NCI-H446 treated with DMSO at 0.1 percent for 48 hours (cell line): ENCODE results near the gene SETDB1.
A peak's percentile ranks its signal among the peaks of the same experiment; 100 is the strongest.
"Not testable (repeated sequence)": the region's sequence is repeated elsewhere in the genome, so short reads cannot be mapped to it uniquely, and the experiment has no call there.

Source experiments
- DNase-seq: peaks from one replicate; lab custom pipeline; 2025; lab: John Stamatoyannopoulos, UW

SETDB1 gene

DNA sequence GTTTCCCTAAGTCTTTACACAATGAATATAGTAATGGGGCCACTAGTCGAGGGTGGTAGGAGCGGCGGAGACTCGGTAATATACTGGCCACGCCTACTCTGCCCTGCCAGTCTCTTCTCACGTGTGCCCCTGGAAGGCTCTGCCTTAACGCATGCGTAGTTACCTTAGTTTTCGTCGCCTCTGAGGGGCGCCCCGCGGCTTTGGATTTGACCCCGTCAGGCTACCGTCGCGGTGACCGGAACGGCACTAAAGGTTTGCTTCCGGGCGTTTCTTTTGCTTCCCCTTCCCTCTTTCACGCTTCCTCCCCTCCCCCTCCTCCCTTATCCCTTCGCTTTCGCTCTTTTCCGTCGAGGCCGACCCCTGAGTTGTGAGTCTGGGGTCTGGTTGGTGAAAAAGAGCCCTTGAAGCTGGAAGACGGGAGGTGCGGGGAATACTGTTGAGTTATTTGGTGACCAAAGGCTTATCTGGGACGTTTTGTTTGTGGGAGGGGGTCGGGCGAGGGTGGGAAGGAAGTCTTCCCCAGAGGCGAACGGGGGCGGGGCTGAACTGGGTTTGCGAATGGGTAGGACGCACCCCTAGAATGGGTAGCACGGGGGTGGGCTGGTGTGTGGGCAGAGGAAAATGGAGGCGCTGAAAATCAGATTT is at the start of gene SETDB1:
SETDB1 (plus strand) TSS at position 267 of the 645 bp plus-strand sequence. CDS start 1,352 bp downstream, outside the sequence.
- DNase-seq = peak; percentile 98

DNA sequence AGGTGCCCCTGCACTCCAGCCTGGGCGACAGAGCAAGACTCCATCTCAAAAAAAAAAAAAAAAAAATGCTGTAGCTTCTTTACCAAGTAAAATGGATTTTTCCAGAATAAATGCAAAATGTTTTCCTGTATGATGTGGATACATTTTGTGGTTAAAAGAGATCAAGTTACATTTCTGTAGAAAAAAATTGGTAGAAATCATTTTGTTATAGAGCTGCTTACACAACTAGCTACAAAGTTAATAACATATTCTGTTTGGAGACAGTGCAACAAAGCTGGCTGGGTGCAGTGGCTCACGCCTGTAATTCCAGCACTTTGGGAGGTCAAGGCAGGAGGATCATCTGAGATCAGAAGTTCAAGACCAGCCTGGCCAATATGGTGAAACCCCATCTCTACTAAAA is 47.2 kb upstream of the SETDB1 start:
- DNase-seq = not testable (repeated sequence)

DNA sequence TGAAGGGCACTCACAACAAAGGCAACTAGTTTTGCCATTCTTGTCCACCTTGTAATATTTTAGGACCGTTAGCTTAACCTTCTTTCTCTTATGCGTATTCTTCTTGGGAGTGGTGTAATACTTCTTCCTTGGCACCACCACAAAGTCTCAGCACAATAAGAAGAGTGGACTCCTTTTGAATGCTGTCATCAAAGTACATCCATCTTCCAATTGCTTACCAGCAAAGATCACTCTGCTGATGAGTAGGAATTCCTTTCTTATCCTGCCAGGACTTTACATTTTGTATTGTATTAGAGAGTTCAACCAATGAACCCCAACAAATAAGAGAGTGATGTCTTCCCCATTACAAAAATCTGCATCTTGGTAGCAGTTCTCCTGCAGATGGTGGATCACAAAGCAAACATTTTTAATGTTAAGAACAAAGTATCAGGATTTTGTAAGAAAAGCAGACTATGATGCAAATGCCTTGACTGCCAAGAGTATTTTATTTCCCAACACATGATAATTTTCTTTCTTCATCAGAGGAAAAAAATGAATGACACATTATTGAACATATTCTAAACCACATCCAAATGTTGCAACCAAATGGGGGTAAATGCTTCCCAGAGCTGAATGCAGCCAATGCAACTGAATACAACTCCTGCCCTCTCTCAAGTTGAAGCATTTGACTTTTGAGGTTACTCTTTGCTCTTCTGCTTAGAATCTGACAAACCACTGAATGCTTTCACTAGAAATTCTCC is 44.7 kb upstream of the SETDB1 start:
- DNase-seq = no peak

DNA sequence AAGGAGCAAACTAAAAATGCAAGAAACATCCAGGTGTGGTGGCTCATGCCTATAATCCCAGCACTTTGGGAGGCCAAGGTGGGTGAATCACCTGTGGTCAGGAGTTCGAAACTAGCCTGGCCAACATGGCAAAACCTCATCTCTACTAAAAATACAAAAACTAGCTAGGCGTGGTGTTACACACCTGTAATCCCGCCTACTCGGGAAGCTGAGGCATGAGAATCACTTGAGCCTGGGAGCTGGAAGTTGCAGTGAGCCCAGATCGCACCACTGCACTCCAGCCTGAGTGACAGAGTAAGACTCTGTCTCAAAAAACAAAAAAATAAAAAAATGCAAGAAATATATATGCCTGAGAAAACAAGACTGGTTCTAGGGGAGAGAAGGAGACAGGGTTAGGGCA is 43.0 kb upstream of the SETDB1 start:
- not testable (repeated sequence) for DNase-seq

DNA sequence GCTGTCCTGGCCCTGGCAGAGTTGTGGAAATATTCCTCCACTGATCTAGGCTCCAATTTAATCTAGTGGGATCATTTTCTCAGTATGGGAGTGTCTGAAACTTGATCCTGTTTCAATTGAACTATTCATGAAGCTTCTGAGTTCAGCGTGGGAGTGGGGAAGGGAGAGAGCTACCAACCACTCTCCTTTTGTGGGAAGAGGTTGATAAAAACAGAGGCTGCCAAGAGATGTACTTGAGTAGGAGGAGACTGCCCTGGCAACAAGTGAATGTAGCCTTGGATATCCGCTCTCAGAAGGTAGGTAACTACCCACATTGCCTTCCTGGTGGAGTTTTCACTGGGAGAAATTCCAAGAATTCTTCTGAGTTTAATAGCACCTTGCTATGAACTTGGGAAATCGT is 39.1 kb upstream of the SETDB1 start, which contains the start of gene CTXND2:
CTXND2 (plus strand) TSS at position 119 of the 400 bp plus-strand sequence. CDS start 25,179 bp downstream, outside the sequence.
- no peak for DNase-seq

DNA sequence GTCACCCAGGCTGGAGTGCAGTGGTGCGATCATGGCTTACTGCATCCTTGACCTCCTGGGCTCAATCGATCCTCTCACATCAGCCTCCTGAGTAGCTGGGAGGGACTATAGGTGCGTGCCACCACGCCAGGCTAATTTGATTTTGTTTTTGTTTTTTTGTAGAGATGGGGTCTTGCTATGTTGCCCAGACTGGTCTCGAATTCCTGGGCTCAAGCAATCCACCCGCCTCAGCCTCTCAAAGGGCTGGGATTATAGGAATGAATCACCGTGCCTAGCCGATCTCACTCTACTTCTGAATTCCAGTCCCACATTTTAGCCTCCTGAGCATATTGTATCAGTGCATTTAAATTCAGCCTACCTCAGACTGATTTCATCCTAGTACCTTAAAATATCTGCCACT is 37.4 kb upstream of the SETDB1 start:
- no peak for DNase-seq

DNA sequence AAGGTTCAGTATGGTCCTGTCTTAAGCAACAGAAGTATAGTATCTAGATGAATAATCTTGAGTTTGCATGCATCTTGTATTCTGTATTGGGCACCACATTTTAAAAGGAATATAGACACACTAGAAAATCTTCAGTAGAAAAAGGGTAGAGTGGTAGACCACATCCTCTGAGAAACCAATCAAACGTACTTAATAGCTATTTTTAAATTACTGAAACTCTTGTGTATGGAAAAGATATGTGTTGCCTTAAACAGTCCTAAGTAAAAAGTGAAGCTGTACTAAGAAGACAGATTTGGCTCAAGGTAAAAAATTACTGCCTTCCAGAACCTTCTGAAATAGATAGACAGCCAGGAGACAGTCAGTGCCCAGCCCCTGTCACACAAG is 36.1 kb upstream of the SETDB1 start:
- DNase-seq = no peak

DNA sequence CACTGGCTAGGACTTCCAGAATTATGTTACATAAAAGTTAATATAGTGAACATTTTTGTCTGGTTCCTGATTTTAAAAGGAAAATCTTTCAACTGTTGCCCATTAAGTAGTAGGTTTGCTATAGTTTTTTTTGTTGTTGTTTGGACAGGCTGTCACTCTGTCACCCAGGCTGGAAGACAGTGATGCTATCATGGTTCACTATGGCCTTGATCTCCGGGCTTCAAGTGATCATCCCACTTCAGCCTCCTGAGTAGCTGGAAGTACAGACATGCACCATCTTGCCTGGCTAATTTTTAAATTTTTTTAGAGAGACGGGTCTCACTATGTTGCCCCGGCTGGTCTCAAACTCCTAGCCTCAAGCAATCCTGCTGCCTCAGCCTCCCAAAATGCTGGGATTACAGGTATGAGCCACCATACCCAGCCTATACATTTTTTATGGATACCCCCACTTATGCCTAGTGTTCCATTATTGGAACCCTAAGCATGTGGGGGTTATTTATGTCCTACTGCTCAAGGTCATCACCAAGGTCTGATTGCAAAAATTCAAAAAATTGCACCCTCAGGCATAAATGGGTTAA is 32.7 kb upstream of the SETDB1 start:
- no peak for DNase-seq

DNA sequence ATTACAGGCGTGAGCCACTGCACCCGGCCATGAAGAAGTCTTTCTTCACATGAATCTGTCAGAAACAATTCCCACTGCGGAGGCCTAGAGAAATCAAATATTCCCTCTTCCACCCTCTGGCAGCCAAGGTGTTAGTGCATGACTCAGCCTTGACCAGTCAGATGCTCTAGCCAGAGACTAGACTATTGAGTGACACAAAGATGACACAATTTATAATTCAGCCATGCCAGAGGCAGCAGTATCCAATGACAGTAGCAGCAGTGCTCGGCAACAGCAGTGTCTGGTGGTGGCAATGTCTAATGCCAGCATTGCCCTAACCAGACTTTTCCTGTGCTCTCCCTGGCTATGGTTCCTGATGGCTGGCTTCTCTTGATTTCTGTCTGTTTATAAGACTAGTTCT is 30.5 kb upstream of the SETDB1 start:
- DNase-seq = no peak

DNA sequence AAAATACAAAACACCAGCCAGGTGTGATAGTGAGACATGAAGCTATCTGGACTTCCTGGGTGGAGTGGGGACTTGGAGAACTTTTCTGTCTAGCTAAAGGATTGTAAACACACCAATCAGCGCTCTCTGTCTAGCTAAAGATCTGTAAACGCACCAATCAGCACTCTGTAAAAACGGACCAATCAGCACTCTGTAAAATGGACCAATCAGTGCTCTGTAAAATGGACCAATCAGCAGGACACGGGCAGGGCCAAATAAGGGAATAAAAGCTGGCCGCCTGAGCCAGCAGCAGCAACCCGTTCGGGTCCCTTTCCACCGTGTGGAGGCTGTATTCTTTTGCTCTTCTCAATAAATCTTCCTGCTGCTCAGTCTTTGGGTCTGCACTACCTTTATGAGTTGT is 26.4 kb upstream of the SETDB1 start:
- not testable (repeated sequence) for DNase-seq

DNA sequence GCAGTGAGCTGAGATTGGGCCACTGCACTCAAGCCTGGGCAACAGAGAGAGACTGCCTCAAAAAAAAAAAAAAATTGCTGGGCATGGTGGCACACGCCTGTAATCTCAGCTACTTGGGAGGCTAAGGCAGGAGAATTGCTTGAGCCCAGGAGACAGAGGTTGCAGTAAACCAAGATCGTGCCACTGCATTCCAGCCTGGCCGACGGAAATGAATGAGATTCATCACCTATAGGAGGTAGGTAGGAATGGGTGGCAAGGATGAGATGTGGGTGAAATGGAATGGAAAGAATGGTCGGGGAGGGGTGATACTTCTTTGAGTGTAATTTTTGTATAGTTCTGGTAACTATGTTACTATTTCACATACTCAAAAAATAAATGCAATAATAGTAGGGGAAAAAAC is 23.8 kb upstream of the SETDB1 start:
- DNase-seq = no peak

DNA sequence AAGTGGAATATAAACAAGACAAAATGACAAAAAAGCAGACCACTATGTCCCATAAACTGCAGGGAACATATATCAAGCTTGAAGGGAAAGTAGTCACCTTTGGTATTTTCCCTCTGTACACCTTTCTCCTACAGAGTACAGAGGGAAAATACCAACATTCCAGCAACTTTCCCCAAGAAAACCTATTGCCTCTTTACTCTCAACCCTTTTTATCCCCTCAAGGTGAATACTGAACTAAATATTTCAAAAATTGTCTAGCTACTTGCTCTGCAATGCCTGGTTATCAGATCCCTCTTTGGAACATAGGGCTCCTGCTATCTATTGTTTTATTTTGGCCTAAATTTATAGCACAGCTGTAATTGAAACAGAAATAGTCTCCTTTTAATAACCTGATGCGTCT is 23.4 kb upstream of the SETDB1 start:
- no peak for DNase-seq

DNA sequence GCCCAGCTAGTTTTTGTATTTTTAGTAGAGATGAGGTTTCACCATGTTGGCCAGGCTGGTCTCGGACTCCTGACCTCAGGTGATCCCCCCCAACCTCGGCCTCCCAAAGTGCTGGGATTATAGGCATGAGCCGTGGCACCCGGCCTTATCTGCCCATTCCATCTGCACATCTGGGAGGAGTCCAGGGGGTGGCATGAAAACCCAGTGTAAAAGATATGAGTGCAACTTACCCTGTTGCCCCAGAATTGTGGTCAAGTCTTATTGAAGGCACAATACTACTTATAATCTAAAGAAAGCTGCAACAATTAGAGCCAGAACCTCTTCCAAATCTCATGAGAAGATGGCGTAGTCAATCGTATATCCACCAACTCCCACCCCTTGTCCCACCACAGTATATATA is 20.9 kb upstream of the SETDB1 start:
- DNase-seq = no peak

DNA sequence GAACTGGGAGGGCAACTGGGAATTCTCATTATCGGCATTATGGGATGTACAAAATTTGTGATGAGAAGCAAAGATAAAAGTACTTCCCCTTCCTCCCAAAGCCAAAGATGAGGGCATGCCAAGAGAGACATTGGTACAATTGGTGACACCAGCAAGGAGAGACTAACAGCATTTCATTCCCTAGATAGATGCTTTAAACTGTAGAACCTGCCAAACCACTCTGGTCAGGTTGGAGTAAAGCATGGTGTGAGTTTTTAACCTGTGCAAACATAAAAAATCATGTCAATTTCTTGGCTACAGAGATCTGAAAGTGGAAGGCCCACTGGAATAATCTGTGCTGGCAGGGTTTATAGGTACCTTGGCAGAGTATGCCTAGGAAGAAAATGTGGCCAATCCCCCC is 19.8 kb upstream of the SETDB1 start:
- DNase-seq = no peak

DNA sequence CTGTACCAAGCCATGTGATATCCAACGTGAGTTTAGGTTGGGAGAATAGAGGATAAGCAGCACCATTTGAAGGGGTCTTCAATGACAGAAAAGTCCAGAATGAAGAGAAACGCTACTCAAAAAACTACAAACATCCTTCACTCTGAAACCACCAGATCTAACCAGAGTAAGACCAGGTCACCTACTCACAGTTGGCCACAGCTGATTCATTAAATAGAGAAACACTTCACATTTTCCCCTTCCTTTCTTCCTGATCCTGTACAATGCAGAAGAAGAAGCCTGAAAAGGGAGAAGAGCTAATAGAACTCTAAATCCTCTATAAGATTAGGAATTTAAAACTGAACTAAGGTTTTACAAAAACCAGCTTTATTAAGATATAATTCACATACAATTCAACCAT is 19.4 kb upstream of the SETDB1 start:
- DNase-seq = no peak

DNA sequence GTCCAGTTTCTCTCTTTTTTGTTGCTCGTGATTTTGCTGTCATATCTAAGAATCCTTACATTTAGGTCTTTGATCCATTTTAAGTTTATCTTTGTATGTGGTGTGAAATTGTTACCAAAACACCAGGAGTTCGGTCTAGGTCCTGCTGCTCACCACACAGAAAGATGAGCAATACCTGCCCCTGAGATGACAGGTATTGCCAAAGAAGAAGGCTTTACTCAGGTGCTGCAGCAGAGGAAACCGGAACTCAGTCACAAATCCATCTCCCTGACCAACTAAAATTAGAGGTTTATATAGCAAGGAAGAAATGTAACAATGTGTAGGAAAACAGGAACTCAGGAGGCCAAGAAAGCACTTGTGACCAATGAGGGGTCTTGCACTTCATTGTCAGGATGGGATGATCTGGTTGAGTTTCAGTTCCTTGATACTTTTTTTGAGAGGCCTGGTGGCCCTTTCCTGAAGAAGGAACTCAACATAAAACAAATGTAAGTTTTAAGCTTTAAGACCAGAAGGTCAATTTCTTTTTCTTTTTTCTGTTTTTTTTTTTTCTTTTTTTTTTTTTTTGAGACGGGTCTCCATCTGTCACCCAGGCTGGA is 16.5 kb upstream of the SETDB1 start:
- DNase-seq = no peak

DNA sequence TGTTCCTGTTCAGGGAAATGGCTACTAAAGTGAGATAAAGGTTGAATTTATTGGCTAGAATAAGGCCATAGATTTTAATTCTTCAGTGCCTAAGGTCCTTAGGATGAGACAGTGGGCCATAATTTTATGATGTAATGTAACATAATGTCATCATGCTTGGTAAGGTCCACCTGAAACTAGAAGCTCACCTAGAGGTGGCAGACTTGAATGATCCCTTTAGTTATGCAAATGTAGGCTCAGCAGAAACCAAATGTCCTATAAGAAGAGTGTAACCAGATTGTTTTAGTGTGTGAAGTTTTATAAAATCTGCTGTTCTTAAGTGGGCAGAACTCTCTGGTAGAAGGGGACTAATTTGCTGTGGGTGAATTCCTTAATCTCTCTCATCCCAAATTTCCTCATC is 13.5 kb upstream of the SETDB1 start:
- no peak for DNase-seq

DNA sequence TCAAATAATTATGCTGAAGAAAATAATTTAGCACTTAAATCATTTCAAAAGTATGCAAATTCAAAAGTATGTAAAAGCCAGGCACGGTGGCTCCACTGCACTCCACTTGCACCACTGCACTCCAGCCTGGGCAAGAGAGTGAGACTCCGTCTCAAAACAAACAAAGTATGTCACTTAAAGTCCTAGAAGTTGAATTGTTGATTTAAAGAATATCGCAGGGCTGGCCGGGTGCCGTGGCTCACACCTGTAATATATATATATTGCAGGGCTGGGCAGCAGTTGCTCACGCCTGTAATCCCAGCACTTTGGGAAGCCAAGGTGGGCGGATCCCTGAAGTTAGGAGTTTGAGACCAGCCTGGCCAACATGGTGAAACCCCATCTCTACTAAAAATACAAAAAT is 8.8 kb upstream of the SETDB1 start:
- DNase-seq = no peak

DNA sequence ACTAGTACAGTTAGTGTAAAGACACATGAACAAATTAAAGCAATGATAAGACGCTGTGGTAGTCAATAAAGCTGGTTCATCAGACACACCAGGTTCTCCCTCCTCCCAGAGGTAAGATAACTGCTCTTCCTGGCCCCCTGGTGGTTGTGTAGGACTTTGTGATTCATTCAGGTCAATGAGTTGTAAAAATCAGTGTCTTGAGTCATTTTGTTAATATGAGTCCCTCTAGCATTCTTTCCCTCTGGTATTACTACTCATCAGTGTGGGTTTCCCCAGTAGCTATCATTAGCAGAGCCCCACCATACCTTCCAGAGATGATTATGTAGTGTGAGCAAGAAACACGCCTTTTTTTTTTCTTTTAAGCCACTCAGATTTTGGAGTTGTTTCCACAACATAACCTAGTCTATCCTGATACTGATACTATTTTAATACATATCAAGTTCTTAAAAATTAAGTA is 3.6 kb upstream of the SETDB1 start:
- peak; percentile 54 for DNase-seq

DNA sequence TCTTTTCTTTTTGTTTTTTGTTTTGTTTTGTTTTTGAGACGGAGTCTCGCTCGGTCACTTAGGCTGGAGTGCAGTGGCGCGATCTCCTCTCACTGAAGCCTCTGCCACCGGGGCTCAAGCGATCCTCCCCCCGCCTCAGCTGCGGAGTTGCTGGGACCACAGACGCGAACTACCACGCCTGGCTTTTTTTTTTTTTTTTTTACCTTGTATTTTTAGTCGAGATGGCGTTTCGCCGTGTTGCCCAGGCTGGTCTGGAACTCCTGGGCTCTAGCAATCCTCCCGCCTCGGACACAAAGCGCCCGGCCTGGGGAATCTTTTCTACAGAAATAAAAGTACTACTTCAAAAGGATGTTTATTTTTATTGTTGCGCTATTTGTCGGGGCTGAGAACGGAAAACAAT is 1.1 kb upstream of the SETDB1 start:
- DNase-seq = no peak

DNA sequence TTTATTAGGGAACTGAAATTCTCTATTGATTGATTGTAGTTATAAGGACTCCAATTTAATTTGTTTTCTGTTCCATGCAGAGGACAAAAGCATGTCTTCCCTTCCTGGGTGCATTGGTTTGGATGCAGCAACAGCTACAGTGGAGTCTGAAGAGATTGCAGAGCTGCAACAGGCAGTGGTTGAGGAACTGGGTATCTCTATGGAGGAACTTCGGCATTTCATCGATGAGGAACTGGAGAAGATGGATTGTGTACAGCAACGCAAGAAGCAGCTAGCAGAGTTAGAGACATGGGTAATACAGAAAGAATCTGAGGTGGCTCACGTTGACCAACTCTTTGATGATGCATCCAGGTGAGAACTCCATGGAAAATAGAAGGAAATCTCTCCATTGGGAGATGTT is 1.5 kb downstream of the SETDB1 start:
- no peak for DNase-seq

DNA sequence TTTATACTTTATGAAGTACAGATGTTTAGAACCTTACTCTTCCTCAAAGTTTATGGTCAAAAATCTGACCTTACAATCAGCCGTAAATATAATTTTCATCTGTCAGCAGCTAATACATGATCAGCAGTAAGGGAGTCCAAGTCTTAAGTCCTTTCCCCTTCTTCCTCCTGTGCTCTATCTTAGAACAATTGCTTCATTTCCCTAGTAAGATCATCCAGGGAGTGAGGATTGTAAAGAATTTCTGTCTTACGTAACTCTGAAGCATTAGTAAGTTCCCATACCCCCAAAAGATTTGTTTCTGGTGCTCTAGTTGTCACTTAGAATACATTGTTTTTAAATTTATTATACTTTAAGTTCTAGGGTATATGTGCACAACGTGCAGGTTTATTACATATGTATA is 2.1 kb downstream of the SETDB1 start:
- DNase-seq = no peak

DNA sequence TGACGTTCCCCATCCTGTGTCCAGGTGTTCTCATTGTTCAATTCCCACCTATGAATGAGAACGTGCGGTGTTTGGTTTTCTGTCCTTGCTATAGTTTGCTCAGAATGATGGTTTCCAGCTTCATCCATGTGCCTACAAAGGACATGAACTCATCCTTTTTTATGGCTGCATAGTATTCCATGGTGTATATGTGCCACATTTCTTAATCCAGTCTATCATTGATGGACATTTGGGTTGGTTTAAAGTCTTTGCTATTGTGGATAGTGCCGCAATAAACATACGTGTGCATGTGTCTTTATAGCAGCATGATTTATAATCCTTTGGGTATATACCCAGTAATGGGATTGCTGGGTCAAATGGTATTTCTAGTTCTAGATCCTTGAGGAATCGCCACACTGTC is 2.6 kb downstream of the SETDB1 start:
- DNase-seq = not testable (repeated sequence)
